Measurements from ENCODE around the gene UBAP2L.

UBAP2L gene, protein sequence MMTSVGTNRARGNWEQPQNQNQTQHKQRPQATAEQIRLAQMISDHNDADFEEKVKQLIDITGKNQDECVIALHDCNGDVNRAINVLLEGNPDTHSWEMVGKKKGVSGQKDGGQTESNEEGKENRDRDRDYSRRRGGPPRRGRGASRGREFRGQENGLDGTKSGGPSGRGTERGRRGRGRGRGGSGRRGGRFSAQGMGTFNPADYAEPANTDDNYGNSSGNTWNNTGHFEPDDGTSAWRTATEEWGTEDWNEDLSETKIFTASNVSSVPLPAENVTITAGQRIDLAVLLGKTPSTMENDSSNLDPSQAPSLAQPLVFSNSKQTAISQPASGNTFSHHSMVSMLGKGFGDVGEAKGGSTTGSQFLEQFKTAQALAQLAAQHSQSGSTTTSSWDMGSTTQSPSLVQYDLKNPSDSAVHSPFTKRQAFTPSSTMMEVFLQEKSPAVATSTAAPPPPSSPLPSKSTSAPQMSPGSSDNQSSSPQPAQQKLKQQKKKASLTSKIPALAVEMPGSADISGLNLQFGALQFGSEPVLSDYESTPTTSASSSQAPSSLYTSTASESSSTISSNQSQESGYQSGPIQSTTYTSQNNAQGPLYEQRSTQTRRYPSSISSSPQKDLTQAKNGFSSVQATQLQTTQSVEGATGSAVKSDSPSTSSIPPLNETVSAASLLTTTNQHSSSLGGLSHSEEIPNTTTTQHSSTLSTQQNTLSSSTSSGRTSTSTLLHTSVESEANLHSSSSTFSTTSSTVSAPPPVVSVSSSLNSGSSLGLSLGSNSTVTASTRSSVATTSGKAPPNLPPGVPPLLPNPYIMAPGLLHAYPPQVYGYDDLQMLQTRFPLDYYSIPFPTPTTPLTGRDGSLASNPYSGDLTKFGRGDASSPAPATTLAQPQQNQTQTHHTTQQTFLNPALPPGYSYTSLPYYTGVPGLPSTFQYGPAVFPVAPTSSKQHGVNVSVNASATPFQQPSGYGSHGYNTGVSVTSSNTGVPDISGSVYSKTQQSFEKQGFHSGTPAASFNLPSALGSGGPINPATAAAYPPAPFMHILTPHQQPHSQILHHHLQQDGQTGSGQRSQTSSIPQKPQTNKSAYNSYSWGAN

DNA sequence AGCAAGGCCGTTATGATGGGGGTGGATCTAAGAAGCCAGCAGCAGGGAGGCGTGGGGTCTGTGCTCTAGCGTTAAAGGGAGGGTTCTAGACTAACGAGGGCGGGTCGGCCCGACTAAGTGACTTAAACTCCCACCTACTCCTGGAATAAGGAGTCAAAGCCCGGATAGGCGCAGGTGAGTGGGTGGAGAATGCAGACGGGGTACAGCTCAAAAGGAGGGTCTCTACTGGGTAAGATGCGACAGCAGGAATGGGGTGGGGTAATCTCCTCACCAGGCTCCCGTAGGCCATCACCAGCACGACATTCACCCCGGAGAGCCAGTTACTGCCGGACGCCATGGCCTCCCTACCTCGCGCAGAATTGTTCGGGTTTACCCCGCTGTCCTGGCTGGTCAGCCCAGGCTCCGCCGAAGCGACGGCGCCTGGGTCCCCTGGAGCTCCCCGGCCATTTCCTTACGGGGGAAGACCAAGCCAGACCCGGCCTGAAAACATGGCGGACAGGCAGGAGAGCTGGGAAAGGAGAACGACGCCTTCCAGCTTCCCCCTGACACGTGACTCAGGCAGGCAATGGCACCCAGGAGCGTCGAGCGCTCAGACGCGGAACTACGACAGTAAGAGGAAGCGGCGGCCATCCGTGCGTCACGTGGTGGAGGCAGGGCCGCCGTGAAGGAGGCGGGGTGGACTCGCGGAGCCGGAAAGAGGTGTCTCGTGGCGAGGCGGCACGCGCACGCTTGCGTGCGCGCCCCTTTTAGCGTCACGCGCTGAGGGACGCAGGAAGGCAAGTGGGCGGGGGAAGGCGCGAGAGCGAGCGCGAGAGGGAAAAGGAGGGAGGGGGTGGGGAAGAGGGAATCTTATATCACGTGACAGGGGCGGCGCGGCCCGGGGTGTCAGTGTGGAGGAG, at the start of gene UBAP2L:
Gene UBAP2L, plus strand, starts transcription at position 885 of the 899 bp plus-strand sequence. CDS start 4,169 bp downstream, outside the sequence.
- peak; percentile 98 to 100 (median 98) for DNase-seq
- intact Hi-C loops (cut with DNase I) = loop anchor here (2.0 to 5.0 kb wide), 3 partner anchors 38 to 338 kb away; partner anchors contain the start of genes HAX1 and UBE2Q1

- DNase-seq = no peak
- intact Hi-C loops (cut with DNase I) = no loop called here
These were observed 49.6 kb upstream of the UBAP2L start for GRCh38 chr1:154171223-154171583.

DNA sequence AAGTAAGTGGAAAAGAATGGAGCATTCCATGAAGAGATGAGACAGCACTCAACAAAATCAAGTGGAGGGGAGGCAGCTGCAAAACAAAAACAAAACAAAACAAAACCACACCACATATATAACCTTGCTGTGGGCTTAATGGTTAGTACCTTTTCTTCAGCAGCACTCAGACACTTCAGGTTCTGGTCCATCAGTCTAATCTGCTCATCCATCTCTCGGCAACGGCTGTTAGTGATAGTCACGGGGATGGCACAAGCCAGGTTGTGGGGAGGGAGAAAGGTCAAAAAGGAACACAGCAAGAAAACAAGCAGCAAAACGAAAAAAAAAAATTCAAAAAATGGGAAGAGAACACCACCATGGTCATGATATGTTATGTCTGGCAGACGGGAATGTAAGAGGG, 48.9 kb upstream of the UBAP2L start:
- intact Hi-C loops (cut with DNase I) = no loop called here
- no peak for DNase-seq

DNA sequence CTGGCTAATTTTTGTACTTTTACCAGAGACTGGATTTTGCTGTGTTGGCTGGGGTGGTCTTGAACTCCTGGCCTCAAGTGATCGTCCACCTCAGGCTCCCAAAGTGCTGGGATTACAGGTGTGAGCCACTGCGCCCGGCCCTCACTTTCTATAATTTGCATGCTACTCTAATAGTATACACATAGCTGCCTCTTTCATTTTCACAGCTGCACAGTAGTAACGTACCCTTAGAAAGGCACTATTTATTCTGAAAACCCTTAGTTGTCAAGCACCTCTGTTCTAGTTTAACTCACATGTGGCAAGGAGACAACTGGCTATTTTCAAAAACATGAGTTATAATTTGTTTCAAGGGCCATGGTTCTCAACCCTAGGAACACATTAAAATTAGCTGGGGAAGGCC, 46.1 kb upstream of the UBAP2L start:
- DNase-seq = no peak
- intact Hi-C loops (cut with DNase I) = no loop called here

GRCh38 chr1:154176337-154176736, 44.4 kb upstream of the UBAP2L start:
- intact Hi-C loops (cut with DNase I) = no loop called here
- peak in 2 of 10 donors; percentile 18 to 50 for DNase-seq

GRCh38 chr1:154178013-154178412, 42.7 kb upstream of the UBAP2L start:
- DNase-seq = peak in 3 of 10 donors; percentile 32 to 86 (median 57)
- intact Hi-C loops (cut with DNase I) = no loop called here

DNA sequence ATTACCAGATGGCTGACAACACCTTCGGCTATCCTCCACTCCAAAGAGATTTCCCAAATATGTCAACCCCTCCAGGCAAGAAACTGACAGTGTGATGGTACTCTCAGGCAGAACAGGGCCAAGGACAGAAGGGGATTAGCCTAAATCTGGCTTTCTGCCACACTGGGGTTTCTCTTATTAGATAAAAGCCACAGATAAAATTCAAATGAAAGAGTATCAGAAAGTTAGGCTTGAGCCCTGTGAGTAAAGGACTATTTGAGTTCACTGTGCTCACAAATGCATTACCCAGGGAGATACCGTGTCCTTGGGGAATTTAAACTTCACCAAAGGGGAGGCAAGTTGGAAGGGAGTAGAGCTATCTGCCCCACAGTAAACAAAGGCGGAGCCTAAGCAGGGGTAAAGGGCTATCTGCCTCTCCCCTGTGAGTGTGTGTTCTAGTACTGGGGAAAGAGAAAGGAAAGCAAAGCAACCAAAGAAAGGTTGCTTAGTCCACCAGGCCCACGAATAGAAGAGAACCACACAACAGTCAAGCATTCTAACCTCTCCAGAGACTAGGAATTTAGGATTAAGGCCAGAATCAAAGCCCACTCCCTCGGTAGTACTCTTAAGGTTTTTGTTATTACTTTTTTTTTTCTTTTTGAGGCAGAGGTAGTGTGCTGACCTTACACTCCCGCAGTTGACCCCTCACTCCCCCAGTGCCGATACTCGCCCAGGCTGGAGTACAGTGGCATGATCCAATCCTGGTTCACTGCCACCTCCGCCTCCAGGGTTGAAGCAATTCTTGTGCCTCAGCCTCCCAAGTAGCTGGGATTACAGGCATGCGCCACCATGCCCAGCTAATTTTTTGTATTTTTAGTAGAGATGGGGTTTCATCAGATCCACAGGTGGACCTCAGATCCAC, 41.6 kb upstream of the UBAP2L start:
- intact Hi-C loops (cut with DNase I) = no loop called here
- peak in 1 of 10 donors; percentile 57 for DNase-seq

DNA sequence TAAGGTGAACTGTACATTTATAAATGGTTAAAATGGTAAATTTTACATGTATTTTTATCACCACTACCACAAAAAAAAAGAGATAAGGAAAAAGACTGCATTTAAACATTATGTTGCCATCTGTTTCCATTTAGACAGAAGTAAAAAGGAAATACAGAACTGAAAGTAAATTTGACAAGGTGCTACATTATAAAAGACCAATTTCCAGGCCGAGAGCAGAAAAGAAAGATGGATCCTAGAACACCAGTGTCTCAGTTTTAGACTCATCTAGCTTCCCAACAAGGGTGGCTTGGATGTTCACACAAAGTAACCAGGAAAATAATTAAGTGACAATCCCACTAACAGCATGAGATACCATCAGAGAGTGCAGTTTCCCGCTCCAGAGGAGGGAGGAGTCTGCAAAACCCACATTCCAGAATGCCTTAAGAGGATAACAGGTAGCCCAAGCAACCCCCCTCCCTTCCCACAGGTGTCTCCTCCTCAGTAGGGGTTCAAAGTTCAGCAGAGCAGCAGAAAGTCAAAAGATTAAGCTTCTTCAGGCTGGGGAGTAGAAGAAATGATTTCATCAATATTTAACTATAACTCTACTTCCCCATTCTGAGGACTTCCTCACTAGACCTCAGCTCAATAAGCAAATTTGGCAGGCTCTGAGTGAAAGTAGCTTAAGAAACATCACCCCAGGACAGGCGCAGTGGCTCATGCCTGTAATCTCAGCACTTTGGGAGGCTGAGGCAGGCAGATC, 40.6 kb upstream of the UBAP2L start:
- intact Hi-C loops (cut with DNase I) = no loop called here
- DNase-seq = peak in 1 of 10 donors; percentile 43

DNA sequence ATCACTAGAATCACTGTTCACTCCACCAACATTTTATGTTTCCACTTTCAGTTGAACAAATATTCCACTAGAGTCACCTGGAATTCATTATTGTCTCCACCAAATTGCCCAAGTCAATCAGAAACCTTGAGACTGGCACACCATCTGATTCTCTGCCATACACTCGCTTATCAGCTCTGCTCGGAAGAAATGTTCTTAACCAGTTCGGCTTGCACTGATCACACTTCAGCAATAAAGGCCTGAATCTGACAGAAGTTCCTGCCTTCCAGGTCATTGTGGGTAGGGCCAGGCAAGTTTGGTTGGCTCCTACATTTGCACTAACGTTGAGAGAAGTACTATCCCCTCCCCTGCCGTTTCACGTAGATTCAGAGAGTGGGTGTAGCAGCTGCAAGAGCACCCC, 38.8 kb upstream of the UBAP2L start:
- no peak for DNase-seq

DNA sequence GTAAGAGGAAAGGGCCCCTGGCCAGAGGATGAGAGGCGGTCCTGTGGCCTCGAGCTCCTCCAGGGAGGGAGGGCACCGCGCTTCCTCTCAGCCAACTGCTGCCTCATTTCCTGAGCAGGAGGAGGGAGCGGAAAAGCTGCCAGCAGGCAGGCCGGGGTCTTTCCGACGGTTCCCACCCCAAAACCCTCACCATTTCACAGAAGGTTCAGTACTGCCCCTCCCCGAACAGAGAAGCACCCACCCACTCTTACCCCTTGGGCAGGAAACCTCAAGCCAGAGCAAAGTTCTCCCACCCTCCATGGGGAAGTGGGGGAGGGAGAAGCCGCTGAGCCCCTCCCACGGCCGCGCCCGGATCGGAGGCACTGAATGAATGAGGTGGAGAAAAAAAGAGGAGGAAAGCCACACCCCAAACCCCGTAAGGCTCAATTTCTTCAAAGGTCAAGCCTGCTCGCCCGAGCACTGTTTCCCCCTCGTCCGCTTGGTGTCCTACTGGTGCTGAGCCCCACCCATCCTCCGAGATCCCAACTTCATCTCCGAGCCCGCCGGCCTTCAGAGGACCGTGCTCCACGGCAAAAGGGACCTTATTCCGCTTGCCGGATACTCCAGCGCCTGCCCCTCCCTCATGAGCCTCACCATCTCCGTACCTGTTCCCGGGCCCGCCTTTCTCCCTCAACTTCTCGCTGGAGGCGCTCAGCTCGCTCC, 38.3 kb upstream of the UBAP2L start:
- DNase-seq = peak; percentile 16 to 90 (median 36)
- intact Hi-C loops (cut with DNase I) = loop anchor here (2.0 kb wide), 1 partner anchor 38 kb away; the partner anchor contains the start of gene UBAP2L

More for the DNA sequence above, 38.8 kb upstream of the UBAP2L start:
- intact Hi-C loops (cut with DNase I) = loop anchor here (2.0 kb wide), 1 partner anchor 39 kb away; the partner anchor contains the start of gene UBAP2L

DNA sequence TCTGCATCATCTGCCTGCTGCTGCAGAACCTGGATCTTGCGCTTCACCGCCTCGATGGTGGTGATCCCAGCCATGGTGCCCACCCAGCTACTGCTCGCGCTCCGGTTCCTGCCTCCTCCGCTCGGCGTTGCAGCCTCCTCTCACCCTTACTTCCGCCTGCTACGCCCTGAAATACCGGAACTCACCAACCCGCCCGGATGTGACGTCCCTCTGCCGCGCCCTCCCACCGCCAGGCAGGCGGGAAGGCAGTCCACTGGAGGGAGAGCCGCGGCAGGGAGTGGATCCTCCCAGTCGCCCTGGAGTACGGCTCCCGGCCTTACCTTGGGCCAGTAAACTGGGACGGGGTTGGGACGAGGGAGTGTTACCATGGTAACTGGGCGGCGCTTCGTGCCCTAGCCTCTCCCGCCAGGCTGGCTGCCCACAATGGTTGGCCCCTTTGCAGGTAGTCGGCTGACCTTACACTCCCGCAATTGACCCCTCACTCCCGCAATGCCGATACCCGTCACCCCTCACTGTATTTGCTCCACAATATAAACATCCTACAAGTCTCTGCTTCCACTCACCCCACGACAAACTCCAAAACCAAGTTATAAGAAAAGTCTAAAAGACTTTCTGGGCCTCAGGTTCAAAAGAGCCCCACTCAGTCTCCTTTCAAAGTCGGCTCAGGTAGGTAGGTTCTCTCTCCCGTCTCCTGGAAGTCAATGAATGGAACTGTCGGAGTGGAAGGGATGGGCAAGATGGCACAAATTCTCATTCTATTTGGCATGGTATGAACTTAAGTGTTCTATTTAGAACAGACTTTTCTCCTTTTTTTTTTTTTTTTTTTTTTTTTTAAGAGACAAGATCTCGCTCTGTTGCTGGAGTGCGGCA, 37.5 kb upstream of the UBAP2L start:
- intact Hi-C loops (cut with DNase I) = loop anchor here (2.0 kb wide), 1 partner anchor 38 kb away; the partner anchor contains the start of gene UBAP2L
- peak; percentile 93 to 99 (median 97) for DNase-seq

- peak in 3 of 10 donors; percentile 19 to 87 (median 31) for DNase-seq
- intact Hi-C loops (cut with DNase I) = no loop called here
These were observed 34.6 kb upstream of the UBAP2L start for GRCh38 chr1:154186177-154186576.

DNA sequence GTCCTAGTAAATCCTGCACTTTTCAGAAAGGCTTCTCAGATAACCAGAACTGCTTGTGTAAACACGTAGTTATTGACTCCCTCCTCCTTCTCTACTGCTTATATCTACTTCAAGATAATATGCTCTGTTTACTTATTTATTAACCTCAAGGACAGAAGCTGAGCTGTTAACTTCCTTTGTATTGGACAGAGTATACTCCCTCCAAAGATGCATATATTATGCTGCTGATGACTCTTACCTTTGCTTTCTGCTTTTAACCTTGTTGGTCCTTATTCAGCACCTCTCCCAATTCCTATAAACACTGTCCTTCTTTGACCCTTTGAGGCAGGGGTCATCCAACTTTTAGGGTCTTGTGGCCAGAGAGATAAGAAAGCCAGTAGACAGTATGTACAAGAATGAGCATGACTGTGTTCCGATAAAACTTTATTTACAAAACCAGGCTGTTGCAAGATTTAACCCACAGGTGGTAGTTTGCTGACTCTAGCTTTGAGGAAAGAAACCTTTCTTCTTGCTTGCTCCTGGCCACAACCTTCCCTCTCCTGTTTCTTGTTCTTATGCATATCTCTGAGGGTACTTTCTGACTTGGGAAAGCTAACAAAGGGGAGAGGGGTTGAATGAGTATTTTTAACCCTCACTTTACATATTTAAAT, 33.8 kb upstream of the UBAP2L start:
- DNase-seq = no peak
- intact Hi-C loops (cut with DNase I) = no loop called here

DNA sequence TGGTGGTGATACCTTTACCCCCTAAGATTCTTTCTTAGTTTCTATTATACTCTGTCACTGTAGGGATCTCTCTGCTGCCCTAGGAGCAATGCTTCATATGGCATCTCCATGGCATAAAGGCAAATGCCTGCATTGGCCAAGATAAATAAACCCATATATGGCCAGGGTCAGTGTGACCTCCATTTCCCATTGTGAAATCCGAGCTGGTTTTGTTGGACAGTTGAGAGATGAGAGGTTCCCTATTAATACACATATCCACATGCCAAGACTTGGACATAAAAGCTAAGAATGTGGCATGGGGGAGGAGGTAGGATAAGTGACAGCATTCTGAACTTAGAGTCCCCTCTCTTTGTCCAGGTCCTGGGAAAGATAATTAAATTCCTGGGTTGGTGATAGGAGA, 30.2 kb upstream of the UBAP2L start:
- intact Hi-C loops (cut with DNase I) = no loop called here
- DNase-seq = no peak

DNA sequence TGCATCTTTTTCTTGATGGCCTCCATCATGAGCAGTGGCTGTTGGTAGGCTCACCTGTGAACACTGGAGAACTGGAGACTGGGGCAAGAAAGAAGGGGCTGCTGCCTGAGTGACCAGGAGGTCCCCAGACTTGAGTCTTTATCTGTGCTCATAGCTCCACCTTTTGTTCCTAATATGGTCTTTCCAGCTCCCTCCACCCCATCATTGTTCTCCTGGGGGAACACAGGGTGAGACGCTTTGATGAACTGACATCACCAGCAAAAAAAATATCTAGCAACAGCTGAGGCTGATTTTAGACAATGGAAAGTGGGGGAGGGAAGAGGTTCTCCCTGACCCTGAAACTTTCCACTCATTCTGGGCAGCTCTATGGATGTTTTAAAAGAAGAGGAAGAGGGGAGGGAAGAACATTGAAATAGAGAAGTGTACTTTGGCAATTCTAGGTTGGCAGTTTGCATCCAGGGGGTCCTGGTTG, 28.7 kb upstream of the UBAP2L start, which contains the start of gene TPM3:
Gene TPM3, minus strand, starts transcription at position 111 of the 472 bp plus-strand sequence. Its CDS starts 82 bp downstream, at position 29.
- no peak for DNase-seq
- intact Hi-C loops (cut with DNase I) = no loop called here

All from posterior cingulate gyrus (tissue), 11 donors.